ENCODE measurements around the gene FNDC5. TPM values are rescaled to one million over a fixed set of nuclear protein-coding genes. Genes with fewer than 3 reads are reported as not detected.

Gene FNDC5
- total and polyA plus RNA-seq, 2 of the 13 experiments (the other 11 are each of a cell fraction or from before 2014, with no cell fraction given): 1.4 to 3.1 TPM

GRCh38 chr1:32917521-32917920 lies 46.8 kb upstream of the FNDC5 start:
- POLR2A ChIA-PET: no interaction called here
- no peaks in the 10 kb centered on the region for H3K36me3 ChIP-seq (replicated peaks in 1 of 2; ENCODE audit: control insufficient read depth in 1 of 2, insufficient read depth in 2 of 2, low read length in 2 of 2)
- no peak overlapping the region for H3K4me3 ChIP-seq (replicated peaks in 1 of 3; ENCODE audit: insufficient read depth in 1 of 3, low read depth in 2 of 3, low read length in 3 of 3)
- no peak for DNase-seq (ENCODE audit: low spot score)
- no TSS peak for BruUV-seq (replicated peaks)
- peaks cover 2 to 7% of the 10 kb centered on the region in 2 experiments; a peak in 2 of 5 replicates for H3K27me3 ChIP-seq (ENCODE audit: control insufficient read depth in 1 of 2, insufficient read depth in 2 of 2, low read length in 2 of 2)
- no peaks in the 10 kb centered on the region for H3K79me2 ChIP-seq (ENCODE audit: insufficient read depth, low read length)
- H3K27ac ChIP-seq (ENCODE audit: extremely low read length, insufficient read depth, low read length): no peak overlapping the region
- H2AFZ ChIP-seq (ENCODE audit: low read length): no peak overlapping the region
- in situ Hi-C loops (cut with HindIII; ENCODE audit: extremely low pct_ligation_motif_present, low pct_unique_long_range_greater_than_20kb): no loop called here
- H3K4me1 ChIP-seq (ENCODE audit: insufficient read depth, low read length): peaks cover 26% of the 10 kb centered on the region
- 44% methylated on average over 6 of the region's 7 CpGs for WGBS (ENCODE audit: low lambda C conversion rate)
- H3K9ac ChIP-seq (ENCODE audit: insufficient read depth, low read depth, low read length): no peak overlapping the region
- no peak for ATAC-seq
- CTCF ChIA-PET (ENCODE audit: low intra/inter-chr PET ratio, low total read pairs): no interaction called here
- H3K9me3 ChIP-seq (ENCODE audit: low read length): no peaks in the 10 kb centered on the region
- FAIRE-seq: no peak
- no peak for TF ChIP-seq JDP2 (CRISPR knock-in tag; IDR thresholded peaks at IDR 0.05; ENCODE audit: borderline replicate concordance)
- TF ChIP-seq CREB1 (IDR thresholded peaks at IDR 0.05): no peak
- TF ChIP-seq CREB1 (CRISPR knock-in tag; IDR thresholded peaks at IDR 0.05): no peak
- no peak for TF ChIP-seq TEAD2 (CRISPR knock-in tag; IDR thresholded peaks at IDR 0.05)
- no peak overlapping the region for H3K4me2 ChIP-seq (ENCODE audit: low read depth, low read length)
- no peaks in the 10 kb centered on the region for H4K20me1 ChIP-seq (ENCODE audit: insufficient read depth, low read length)
- intact Hi-C loops (cut with micrococcal nuclease; ENCODE audit: unreplicated experiment): no loop called here

GRCh38 chr1:32915766-32916706 lies 45.3 kb upstream of the FNDC5 start:
- Histone ChIP-seq H3K9me3 (ENCODE audit: low read length) (no peaks in the 10 kb centered on the region), H3K79me2 (ENCODE audit: insufficient read depth, low read length) (no peaks in the 10 kb centered on the region), H3K4me3 (replicated peaks in 1 of 3; ENCODE audit: insufficient read depth in 1 of 3, low read depth in 2 of 3, low read length in 3 of 3) (no peak overlapping the region), H3K9ac (ENCODE audit: insufficient read depth, low read depth, low read length) (no peak overlapping the region), H3K4me1 (ENCODE audit: insufficient read depth, low read length) (peaks cover 26% of the 10 kb centered on the region), H3K27me3 (ENCODE audit: control insufficient read depth in 1 of 2, insufficient read depth in 2 of 2, low read length in 2 of 2) (peaks cover 2 to 8% of the 10 kb centered on the region in 2 experiments; a peak in 3 of 5 replicates), H3K4me2 (ENCODE audit: low read depth, low read length) (no peak overlapping the region), H2AFZ (ENCODE audit: low read length) (no peak overlapping the region), H3K36me3 (replicated peaks in 1 of 2; ENCODE audit: control insufficient read depth in 1 of 2, insufficient read depth in 2 of 2, low read length in 2 of 2) (no peaks in the 10 kb centered on the region), H4K20me1 (ENCODE audit: insufficient read depth, low read length) (no peaks in the 10 kb centered on the region), H3K27ac (ENCODE audit: extremely low read length, insufficient read depth, low read length) (no peak overlapping the region)
- BruUV-seq (replicated peaks): no TSS peak
- TF ChIP-seq CBFB (CRISPR knock-in tag; IDR thresholded peaks at IDR 0.05): no peak
- TF ChIP-seq, protein P1, sequence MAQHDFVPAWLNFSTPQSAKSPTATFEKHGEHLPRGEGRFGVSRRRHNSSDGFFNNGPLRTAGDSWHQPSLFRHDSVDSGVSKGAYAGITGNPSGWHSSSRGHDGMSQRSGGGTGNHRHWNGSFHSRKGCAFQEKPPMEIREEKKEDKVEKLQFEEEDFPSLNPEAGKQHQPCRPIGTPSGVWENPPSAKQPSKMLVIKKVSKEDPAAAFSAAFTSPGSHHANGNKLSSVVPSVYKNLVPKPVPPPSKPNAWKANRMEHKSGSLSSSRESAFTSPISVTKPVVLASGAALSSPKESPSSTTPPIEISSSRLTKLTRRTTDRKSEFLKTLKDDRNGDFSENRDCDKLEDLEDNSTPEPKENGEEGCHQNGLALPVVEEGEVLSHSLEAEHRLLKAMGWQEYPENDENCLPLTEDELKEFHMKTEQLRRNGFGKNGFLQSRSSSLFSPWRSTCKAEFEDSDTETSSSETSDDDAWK (CRISPR knock-in tag; IDR thresholded peaks at IDR 0.05): no peak
- TF ChIP-seq, protein P2, sequence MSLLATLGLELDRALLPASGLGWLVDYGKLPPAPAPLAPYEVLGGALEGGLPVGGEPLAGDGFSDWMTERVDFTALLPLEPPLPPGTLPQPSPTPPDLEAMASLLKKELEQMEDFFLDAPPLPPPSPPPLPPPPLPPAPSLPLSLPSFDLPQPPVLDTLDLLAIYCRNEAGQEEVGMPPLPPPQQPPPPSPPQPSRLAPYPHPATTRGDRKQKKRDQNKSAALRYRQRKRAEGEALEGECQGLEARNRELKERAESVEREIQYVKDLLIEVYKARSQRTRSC (CRISPR knock-in tag; IDR thresholded peaks at IDR 0.05; ENCODE audit: low read depth): no peak
- CTCF ChIA-PET (ENCODE audit: low intra/inter-chr PET ratio, low total read pairs): no interaction called here
- POLR2A ChIA-PET: no interaction called here
- intact Hi-C loops (cut with micrococcal nuclease; ENCODE audit: unreplicated experiment): no loop called here
- DNase-seq (ENCODE audit: low spot score) (no peak), ATAC-seq (no peak), FAIRE-seq (no peak)
- in situ Hi-C loops (cut with HindIII; ENCODE audit: extremely low pct_ligation_motif_present, low pct_unique_long_range_greater_than_20kb): no loop called here
- 67% methylated on average over 12 of the region's 12 CpGs for WGBS (ENCODE audit: low lambda C conversion rate)
